ENCODE data around the gene MPC1.

DNA sequence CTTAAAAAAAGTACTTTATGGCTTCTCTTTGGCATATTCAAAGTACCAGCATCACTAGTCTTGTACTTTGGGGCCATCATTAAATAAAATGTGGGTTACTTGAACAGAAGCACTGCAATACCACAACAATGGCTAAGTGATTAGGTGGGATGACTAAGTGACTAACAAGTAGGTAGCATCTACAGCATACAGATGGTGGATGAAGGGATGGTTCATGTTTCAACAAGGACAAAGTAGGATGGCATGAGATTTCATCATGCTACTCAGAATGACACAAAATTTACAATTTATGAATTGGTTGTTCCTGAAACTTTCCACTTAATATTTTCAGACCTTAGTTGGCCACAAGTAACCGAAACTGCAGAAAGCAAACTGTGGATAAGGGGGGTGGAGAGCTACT is 7.7 kb downstream of the MPC1 start:
- TF ChIP-seq, protein P1, sequence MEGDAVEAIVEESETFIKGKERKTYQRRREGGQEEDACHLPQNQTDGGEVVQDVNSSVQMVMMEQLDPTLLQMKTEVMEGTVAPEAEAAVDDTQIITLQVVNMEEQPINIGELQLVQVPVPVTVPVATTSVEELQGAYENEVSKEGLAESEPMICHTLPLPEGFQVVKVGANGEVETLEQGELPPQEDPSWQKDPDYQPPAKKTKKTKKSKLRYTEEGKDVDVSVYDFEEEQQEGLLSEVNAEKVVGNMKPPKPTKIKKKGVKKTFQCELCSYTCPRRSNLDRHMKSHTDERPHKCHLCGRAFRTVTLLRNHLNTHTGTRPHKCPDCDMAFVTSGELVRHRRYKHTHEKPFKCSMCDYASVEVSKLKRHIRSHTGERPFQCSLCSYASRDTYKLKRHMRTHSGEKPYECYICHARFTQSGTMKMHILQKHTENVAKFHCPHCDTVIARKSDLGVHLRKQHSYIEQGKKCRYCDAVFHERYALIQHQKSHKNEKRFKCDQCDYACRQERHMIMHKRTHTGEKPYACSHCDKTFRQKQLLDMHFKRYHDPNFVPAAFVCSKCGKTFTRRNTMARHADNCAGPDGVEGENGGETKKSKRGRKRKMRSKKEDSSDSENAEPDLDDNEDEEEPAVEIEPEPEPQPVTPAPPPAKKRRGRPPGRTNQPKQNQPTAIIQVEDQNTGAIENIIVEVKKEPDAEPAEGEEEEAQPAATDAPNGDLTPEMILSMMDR (IDR thresholded peaks at IDR 0.05): no peak
- no peak for TF ChIP-seq POLR2A (IDR thresholded peaks at IDR 0.05)

All from right lobe of liver (tissue), 4 donors.